ENCODE data around the gene STK26. TPM values are rescaled to one million over a fixed set of nuclear protein-coding genes. Genes with fewer than 3 reads are reported as not detected.
A peak's percentile ranks its signal among the peaks of the same experiment; 100 is the strongest.

The STK26 gene
- total RNA-seq, 4 donors from 2014 or later, result 11.8 to 18.0 (median 16.0) TPM

- no peak for TF ChIP-seq POLR2A (IDR thresholded peaks at IDR 0.05)
- TF ChIP-seq EP300 (IDR thresholded peaks at IDR 0.05), result no peak
- TF ChIP-seq, protein P1, sequence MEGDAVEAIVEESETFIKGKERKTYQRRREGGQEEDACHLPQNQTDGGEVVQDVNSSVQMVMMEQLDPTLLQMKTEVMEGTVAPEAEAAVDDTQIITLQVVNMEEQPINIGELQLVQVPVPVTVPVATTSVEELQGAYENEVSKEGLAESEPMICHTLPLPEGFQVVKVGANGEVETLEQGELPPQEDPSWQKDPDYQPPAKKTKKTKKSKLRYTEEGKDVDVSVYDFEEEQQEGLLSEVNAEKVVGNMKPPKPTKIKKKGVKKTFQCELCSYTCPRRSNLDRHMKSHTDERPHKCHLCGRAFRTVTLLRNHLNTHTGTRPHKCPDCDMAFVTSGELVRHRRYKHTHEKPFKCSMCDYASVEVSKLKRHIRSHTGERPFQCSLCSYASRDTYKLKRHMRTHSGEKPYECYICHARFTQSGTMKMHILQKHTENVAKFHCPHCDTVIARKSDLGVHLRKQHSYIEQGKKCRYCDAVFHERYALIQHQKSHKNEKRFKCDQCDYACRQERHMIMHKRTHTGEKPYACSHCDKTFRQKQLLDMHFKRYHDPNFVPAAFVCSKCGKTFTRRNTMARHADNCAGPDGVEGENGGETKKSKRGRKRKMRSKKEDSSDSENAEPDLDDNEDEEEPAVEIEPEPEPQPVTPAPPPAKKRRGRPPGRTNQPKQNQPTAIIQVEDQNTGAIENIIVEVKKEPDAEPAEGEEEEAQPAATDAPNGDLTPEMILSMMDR (IDR thresholded peaks at IDR 0.05), result no peak
- no peak for TF ChIP-seq POLR2AphosphoS5 (IDR thresholded peaks at IDR 0.05)
- no peaks in the 10 kb centered on the region for H3K4me1 ChIP-seq
- no peaks in the 10 kb centered on the region for H3K36me3 ChIP-seq
- H3K9me3 ChIP-seq, result no peaks in the 10 kb centered on the region
- WGBS, 2 donors (ENCODE audit: low coverage in 1 of 2), result 49 to 78% methylated on average over 4 of the region's 4 CpGs
- no peak overlapping the region for H3K4me3 ChIP-seq
- ATAC-seq, result no peak
- no peaks in the 10 kb centered on the region for H3K27me3 ChIP-seq
- H3K27ac ChIP-seq, result no peak overlapping the region
Measured at GRCh38 chrX:132015875-132016274, 7.2 kb upstream of the STK26 start.

DNA sequence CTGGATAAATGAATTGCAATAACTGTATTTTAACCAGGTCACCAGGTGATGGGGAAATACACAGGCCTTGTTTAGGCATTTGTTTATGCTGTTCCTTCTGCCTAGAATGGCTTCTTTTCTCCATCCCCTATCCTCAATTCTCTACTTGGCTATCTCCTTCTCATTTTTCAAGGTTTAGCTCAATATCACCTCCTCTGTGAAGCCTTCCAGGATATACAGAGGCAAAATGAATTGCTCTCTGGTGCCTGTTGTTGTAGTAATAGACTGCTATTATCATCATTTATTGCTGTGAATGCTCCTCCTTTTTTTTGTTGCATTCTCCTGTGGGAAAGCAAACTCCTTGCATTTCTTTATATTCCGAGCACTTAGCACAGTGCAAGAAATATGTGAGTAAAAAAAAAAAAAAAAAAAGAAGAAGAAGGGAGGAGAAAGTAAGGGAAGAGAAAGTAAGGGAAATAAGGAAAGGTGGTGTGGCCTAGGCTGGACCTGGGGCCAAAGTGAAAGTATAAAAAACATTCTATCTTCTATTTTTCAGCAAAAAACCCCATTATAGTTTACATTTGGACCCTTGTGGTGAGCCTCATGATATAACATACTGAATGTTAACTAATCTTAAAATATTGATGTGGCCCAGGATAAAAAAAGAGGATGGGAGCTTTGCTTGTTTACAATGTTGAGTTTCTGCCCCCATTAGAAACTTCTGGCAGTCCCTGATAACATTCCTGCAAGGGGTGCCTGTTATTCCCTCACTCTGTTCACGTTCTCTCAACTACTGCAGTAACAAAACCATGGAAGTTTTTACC lies 6.3 kb upstream of the STK26 start:
- Histone ChIP-seq H3K4me1 (no peaks in the 10 kb centered on the region), H3K36me3 (no peaks in the 10 kb centered on the region), H3K27me3 (no peaks in the 10 kb centered on the region), H3K4me3 (no peak overlapping the region), H3K9me3 (no peaks in the 10 kb centered on the region), H3K27ac (no peak overlapping the region)
- no peak for ATAC-seq
- 0 to 50% methylated on average over 1 of the region's 2 CpGs for WGBS, 2 donors (ENCODE audit: low coverage in 1 of 2)
- no peak for TF ChIP-seq POLR2AphosphoS5 (IDR thresholded peaks at IDR 0.05)
- TF ChIP-seq EP300 (IDR thresholded peaks at IDR 0.05), result no peak
- no peak for TF ChIP-seq POLR2A (IDR thresholded peaks at IDR 0.05)
- TF ChIP-seq, protein P1 (IDR thresholded peaks at IDR 0.05), result no peak

DNA sequence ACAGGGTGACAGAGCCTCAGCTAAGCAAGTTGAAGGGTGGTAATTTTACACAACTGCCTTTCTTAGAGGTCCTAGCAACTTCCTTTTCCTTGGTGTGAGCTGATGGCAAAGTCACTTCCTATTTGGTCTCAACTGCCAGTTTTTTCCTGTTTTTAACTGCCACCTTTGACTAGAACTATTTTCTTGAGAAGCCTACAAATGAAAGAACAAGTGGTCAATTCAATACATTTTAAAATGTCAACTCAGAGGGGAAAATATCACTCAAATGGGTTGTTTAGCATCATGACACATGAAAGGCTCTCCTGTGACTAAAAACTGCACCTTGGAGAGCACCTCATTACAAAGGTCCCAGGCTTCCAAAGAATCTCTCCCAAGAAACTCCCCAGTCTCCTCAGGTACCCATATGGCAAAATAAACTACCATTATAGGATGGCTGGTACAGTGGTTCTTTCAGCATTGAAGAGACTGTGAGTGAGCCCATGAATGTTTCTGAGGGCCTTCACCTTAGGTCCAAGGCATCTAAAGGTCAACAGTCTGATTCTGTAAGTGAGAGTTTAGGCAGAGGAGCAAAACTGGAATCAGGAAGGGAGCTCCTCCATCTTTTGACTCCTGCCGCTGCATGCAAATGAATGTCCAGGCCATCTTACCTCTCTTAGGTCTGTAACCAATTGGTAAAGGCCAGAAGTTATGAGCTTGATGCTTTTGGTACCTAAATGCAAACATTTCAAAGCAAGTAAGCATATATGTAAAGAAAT lies 5.5 kb upstream of the STK26 start:
- no peaks in the 10 kb centered on the region for H3K27me3 ChIP-seq
- WGBS, 2 donors (ENCODE audit: low coverage in 1 of 2), result 100% methylated on average over 1 of the region's 1 CpG; no CpG with 5 or more reads in 1 of the 2 donors
- no peaks in the 10 kb centered on the region for H3K36me3 ChIP-seq
- no peaks in the 10 kb centered on the region for H3K9me3 ChIP-seq
- ATAC-seq, result no peak
- no peak overlapping the region for H3K27ac ChIP-seq
- H3K4me3 ChIP-seq, result no peak overlapping the region
- TF ChIP-seq POLR2A (IDR thresholded peaks at IDR 0.05) (no peak), EP300 (IDR thresholded peaks at IDR 0.05) (no peak), POLR2AphosphoS5 (IDR thresholded peaks at IDR 0.05) (no peak)
- TF ChIP-seq, protein P1 (IDR thresholded peaks at IDR 0.05), result no peak
- H3K4me1 ChIP-seq, result no peaks in the 10 kb centered on the region

GRCh38 chrX:132022198-132022966 lies 720 bp upstream of the STK26 start:
- TF ChIP-seq, protein P1 (IDR thresholded peaks at IDR 0.05), result no peak
- TF ChIP-seq EP300 (IDR thresholded peaks at IDR 0.05), result no peak
- TF ChIP-seq POLR2A (IDR thresholded peaks at IDR 0.05), result no peak
- TF ChIP-seq POLR2AphosphoS5 (IDR thresholded peaks at IDR 0.05), result no peak
- Histone ChIP-seq H3K27me3 (no peaks in the 10 kb centered on the region), H3K4me1 (no peaks in the 10 kb centered on the region), H3K4me3 (peak overlapping the region; percentile 66 to 71), H3K27ac (peak overlapping the region in 3 of 4 donors; percentile 72 to 77 (median 73)), H3K36me3 (no peaks in the 10 kb centered on the region), H3K9me3 (no peaks in the 10 kb centered on the region)
- 19 to 46% methylated on average over 7 of the region's 24 CpGs for WGBS, 2 donors (ENCODE audit: low coverage in 1 of 2)
- no peak for ATAC-seq

Data from gastroesophageal sphincter (tissue), 4 donors.